HCT116 (cell line): Measurements from ENCODE around the gene CAB39L. TPM values are rescaled to one million over a fixed set of nuclear protein-coding genes. Genes with fewer than 3 reads are reported as not detected.

ENCODE experiments used
- ATAC-seq: fragments of 200-7000 bp; cut with Tn5 transposase; 2 replicates; pipeline ENCODE4 v1.9.1; 2020; ENCODE audit warnings: mild to moderate bottlenecking, moderate library complexity
- BruUV-seq: library from RNA; stranded (reverse); fragments of 400-500 nt; replicated peaks from 2 replicates; lab custom pipeline; 2021; lab: Mats Ljungman, UMichigan
- CTCF ChIA-PET: fragments of 300-600 bp; sonication (Branson Sonifier 250); formaldehyde crosslinking; loops from one replicate; lab custom pipeline; 2021; ENCODE audit warnings: antibody characterized with exemption; lab: Charles Lee
- POLR2A ChIA-PET: fragments of 300-600, 350-600 bp; sonication (Branson Sonifier 250); formaldehyde crosslinking; loops from one replicate; lab custom pipeline; 2021; ENCODE audit warnings: antibody characterized with exemption; lab: Charles Lee
- RAD21 ChIA-PET, 2 experiments: fragments of 300-600 bp; sonication (Branson Sonifier 250); formaldehyde crosslinking; loops; one replicate each; lab custom pipeline; 2023; ENCODE audit warnings: low total read pairs in 2 of 2; ENCODE audit not compliant: uncharacterized antibody in 2 of 2, unreplicated experiment in 2 of 2, low non-redundant PET in 1 of 2; lab: Charles Lee
- DNase-seq: peaks from one replicate; pipeline ENCODE4 v3.0.0-alpha.2; 2010; ENCODE audit warnings: low read depth, low spot score
- H2AFZ ChIP-seq: fragments of 200-600 bp; shearing (Covaris generic), sonication (generic); 2 replicates; pipeline ENCODE4 v1.6.1; 2017; ENCODE audit warnings: low read depth, mixed run types, mixed read lengths, antibody characterized with exemption, low read length; ENCODE audit not compliant: poor library complexity, severe bottlenecking
- H3K27ac ChIP-seq: 2 replicates; pipeline ENCODE4 v1.5.1; 2012; ENCODE audit warnings: low read depth, low read length
- H3K27me3 ChIP-seq: fragments of 200-600 bp; sonication (generic); 2 replicates; pipeline ENCODE4 v1.6.1; 2016; ENCODE audit warnings: mixed run types, low read length, mixed read lengths; ENCODE audit not compliant: insufficient read depth
- H3K36me3 ChIP-seq, 2 experiments: fragments of 200-500 bp in 1 of 2; fragments of 200-600 bp in 1 of 2; sonication (Bioruptor generic) in 1 of 2; sonication (generic) in 1 of 2; 2 replicates each; pipeline versions ENCODE4 v1.5.1 to v1.6.1; 2014 to 2016; ENCODE audit warnings: low read length in 2 of 2, inconsistent platforms in 1 of 2, mixed read lengths in 1 of 2, mixed run types in 1 of 2; ENCODE audit not compliant: insufficient read depth in 2 of 2, control insufficient read depth in 1 of 2
- H3K4me1 ChIP-seq, 2 experiments: fragments of 200-600 bp in 1 of 2; sonication (generic) in 1 of 2; 2 replicates each; pipeline versions ENCODE4 v1.5.1 to v1.6.1; 2012 to 2017; ENCODE audit warnings: low read length in 2 of 2, inconsistent platforms in 1 of 2, mild to moderate bottlenecking in 1 of 2, mixed read lengths in 1 of 2, mixed run types in 1 of 2, moderate library complexity in 1 of 2; ENCODE audit not compliant: insufficient read depth in 2 of 2, control insufficient read depth in 1 of 2
- H3K4me2 ChIP-seq: fragments of 200-600 bp; sonication (generic); 2 replicates; pipeline ENCODE4 v1.6.1; 2017; ENCODE audit warnings: mixed run types, low read length, mixed read lengths
- H3K4me3 ChIP-seq, 2 experiments: fragments of 200-600 bp in 1 of 2; sonication (generic) in 1 of 2; replicated peaks in 1 of 2; 2 replicates each; pipeline ENCODE4 v1.5.1; 2011 to 2016; ENCODE audit warnings: low read length in 2 of 2, control low read depth in 1 of 2, low read depth in 1 of 2, mild to moderate bottlenecking in 1 of 2, mixed read lengths in 1 of 2, mixed run types in 1 of 2
- H3K79me2 ChIP-seq: fragments of 200-600 bp; sonication (generic); 2 replicates; pipeline ENCODE4 v1.6.1; 2017; ENCODE audit warnings: mild to moderate bottlenecking, mixed run types, low read length, moderate library complexity, mixed read lengths; ENCODE audit not compliant: insufficient read depth
- H3K9ac ChIP-seq: fragments of 200-600 bp; sonication (generic); 2 replicates; pipeline ENCODE4 v1.6.1; 2016; ENCODE audit warnings: low read length, mixed read lengths
- H3K9me2 ChIP-seq: fragments of 200-600 bp; sonication (generic), shearing (Covaris generic); 2 replicates; pipeline ENCODE4 v1.6.1; 2017; ENCODE audit warnings: mixed run types, mild to moderate bottlenecking, moderate library complexity; ENCODE audit not compliant: insufficient read depth
- H3K9me3 ChIP-seq, 2 experiments: fragments of 200-500 bp in 1 of 2; fragments of 200-600 bp in 1 of 2; sonication (Bioruptor generic) in 1 of 2; sonication (generic) in 1 of 2; 2 replicates each; pipeline ENCODE4 v1.6.1; 2014 to 2017; ENCODE audit warnings: low read length in 2 of 2, mixed read lengths in 2 of 2, inconsistent platforms in 1 of 2, low read depth in 1 of 2, mild to moderate bottlenecking in 1 of 2, mixed run types in 1 of 2, moderate library complexity in 1 of 2; ENCODE audit not compliant: control insufficient read depth in 1 of 2, insufficient read depth in 1 of 2
- H4K20me1 ChIP-seq: fragments of 200-600 bp; sonication (generic), shearing (Covaris generic); 2 replicates; pipeline ENCODE4 v1.6.1; 2017; ENCODE audit warnings: mixed run types, mild to moderate bottlenecking, moderate library complexity; ENCODE audit not compliant: insufficient read depth
- ATF3 ChIP-seq: IDR thresholded peaks from 2 replicates; pipeline ENCODE4 v1.6.1; 2012
- CEBPB ChIP-seq: IDR thresholded peaks from 2 replicates; pipeline ENCODE4 v1.6.1; 2012; ENCODE audit warnings: low read depth
- EZH2 ChIP-seq: fragments of 200-600 bp; sonication (generic); IDR thresholded peaks from 2 replicates; pipeline ENCODE4 v1.6.1; 2017; ENCODE audit warnings: antibody characterized with exemption, mixed run types
- FOSL1 ChIP-seq: IDR thresholded peaks from 2 replicates; pipeline ENCODE4 v1.6.1; 2012; ENCODE audit warnings: low read depth
- JUND ChIP-seq: IDR thresholded peaks from 2 replicates; pipeline ENCODE4 v1.6.1; 2012
- POLR2A ChIP-seq: IDR thresholded peaks from 2 replicates; pipeline ENCODE4 v1.7.0; 2011; ENCODE audit warnings: borderline replicate concordance; ENCODE audit not compliant: insufficient read depth, insufficient read length; ENCODE audit errors: extremely low read depth
- SP1 ChIP-seq: IDR thresholded peaks from 2 replicates; pipeline ENCODE4 v1.6.1; 2012; ENCODE audit warnings: low read depth
- TCF7L2 ChIP-seq: IDR thresholded peaks from 2 replicates; pipeline ENCODE4 v1.7.0; 2011; ENCODE audit warnings: borderline replicate concordance, inconsistent platforms; ENCODE audit not compliant: insufficient read depth, insufficient read length; ENCODE audit errors: extremely low read depth
- intact Hi-C: fragments of 100-400 bp; cut with micrococcal nuclease; formaldehyde crosslinking; loops from 2 replicates; pipeline ENCODE4 v1.10.0; 2022
- total RNA-seq: library from RNA; stranded (reverse); gene quantifications from one replicate; pipeline ENCODE4 v1.2.1, GENCODE V29; 2021; ENCODE audit not compliant: unreplicated experiment
- TF ChIP-seq, protein P1 (sequence below), 3 experiments: fragments of 200-600 bp in 1 of 3; sonication (generic) in 1 of 3; IDR thresholded peaks in 2 of 3; conservative IDR thresholded peaks in 1 of 3; 2 replicates each; pipeline ENCODE4 v1.5.1; 2012 to 2017; ENCODE audit warnings: low read depth in 2 of 3, low read length in 2 of 3, antibody characterized with exemption in 1 of 3, borderline replicate concordance in 1 of 3, control low read depth in 1 of 3, mild to moderate bottlenecking in 1 of 3, mixed read lengths in 1 of 3, mixed run types in 1 of 3, moderate library complexity in 1 of 3; ENCODE audit not compliant: insufficient read depth in 1 of 3

Gene CAB39L
- total RNA-seq, 1 experiment from 2014 or later: 6.1 TPM

DNA sequence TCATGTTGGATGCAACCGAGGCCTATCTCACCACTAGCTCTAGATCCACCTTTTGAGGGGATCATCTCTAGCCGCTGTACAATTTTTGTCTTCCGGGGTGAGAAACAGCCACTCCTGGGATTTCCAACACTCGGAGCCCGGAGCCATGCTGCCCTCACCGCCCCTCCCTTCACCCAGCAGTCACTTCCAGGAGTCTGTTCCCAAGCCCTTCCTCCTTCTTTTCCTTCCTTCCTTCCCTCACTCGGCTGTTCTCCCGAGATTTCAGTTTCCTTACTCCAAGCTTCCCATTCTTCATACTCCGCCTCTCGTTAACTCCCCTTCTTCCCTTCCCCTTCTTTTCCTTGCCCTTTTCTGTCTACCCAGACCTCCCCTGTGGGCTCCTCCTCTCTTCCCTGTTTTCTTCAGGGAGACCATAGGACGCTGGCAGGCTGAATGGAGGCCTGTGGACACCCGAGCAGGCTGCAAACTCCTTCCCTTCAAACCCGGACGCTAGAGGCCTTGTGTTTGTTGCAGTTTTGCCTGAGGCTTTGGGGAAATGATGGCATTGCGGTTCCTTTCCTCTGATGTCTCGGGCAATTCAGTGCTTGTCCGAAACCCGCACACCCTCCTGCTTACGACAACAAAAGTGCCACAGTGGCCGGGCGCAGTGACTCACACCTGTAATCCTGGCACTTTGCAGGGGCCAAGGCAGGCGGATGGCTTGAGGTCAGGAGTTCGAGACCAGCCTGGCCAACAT, 96.0 kb downstream of the CAB39L start:
- Histone ChIP-seq H3K9me3 (no peaks in the 10 kb centered on the region), H3K4me3 (no peak overlapping the region), H3K9me2 (no peaks in the 10 kb centered on the region), H3K79me2 (no peaks in the 10 kb centered on the region), H3K27ac (no peak overlapping the region), H3K9ac (no peak overlapping the region), H3K4me1 (no peaks in the 10 kb centered on the region), H3K27me3 (no peaks in the 10 kb centered on the region), H2AFZ (no peak overlapping the region), H3K4me2 (no peak overlapping the region), H4K20me1 (no peaks in the 10 kb centered on the region), H3K36me3 (no peaks in the 10 kb centered on the region)
- POLR2A ChIA-PET: no interaction called here
- BruUV-seq: no TSS peak
- DNase-seq: no peak
- no peak for TF ChIP-seq CEBPB
- no peak for TF ChIP-seq FOSL1
- TF ChIP-seq SP1: no peak
- TF ChIP-seq ATF3: no peak
- TF ChIP-seq, protein P1, sequence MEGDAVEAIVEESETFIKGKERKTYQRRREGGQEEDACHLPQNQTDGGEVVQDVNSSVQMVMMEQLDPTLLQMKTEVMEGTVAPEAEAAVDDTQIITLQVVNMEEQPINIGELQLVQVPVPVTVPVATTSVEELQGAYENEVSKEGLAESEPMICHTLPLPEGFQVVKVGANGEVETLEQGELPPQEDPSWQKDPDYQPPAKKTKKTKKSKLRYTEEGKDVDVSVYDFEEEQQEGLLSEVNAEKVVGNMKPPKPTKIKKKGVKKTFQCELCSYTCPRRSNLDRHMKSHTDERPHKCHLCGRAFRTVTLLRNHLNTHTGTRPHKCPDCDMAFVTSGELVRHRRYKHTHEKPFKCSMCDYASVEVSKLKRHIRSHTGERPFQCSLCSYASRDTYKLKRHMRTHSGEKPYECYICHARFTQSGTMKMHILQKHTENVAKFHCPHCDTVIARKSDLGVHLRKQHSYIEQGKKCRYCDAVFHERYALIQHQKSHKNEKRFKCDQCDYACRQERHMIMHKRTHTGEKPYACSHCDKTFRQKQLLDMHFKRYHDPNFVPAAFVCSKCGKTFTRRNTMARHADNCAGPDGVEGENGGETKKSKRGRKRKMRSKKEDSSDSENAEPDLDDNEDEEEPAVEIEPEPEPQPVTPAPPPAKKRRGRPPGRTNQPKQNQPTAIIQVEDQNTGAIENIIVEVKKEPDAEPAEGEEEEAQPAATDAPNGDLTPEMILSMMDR (IDR thresholded peaks at IDR 0.05 in 2 of 3, conservative IDR thresholded peaks at IDR 0.05 in 1 of 3; ENCODE audit: borderline replicate concordance in 1 of 3, insufficient read depth in 1 of 3, low read depth in 2 of 3, low read length in 2 of 3): no peak
- TF ChIP-seq JUND: no peak
- no peak for TF ChIP-seq POLR2A
- no peak for TF ChIP-seq EZH2
- no peak for TF ChIP-seq TCF7L2
- CTCF ChIA-PET: no interaction called here
- RAD21 ChIA-PET: no interaction called here
- intact Hi-C loops: no loop called here
- no peak for ATAC-seq
